ENCODE measurements around the gene SMCHD1. TPM values are rescaled to one million over a fixed set of nuclear protein-coding genes. Genes with fewer than 3 reads are reported as not detected.
A peak's percentile ranks its signal among the peaks of the same experiment; 100 is the strongest.

Gene SMCHD1
- total and polyA plus RNA-seq, 10 of the 15 experiments (the other 5 are each of a cell fraction or from before 2014, with no cell fraction given) = 6.0 to 110 (median 48.0) TPM

DNA sequence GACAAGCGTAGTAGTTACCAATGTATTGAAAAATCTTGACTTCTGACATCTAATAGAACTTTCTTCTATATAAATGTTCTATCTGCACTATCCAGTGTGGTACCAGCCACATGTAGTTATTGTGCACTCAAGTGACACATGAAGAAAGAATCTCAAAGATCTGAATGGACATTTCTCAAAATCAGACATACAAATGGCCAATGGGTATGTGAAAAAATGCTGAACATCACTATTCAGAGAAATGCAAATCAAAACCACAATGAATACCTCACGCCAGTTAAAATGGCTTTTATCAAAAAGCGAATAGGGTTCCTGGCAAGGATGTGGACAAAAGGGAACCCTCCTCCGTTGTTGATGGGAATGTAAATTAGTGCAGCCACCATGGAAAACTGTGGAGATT lies 37.5 kb upstream of the SMCHD1 start (continued):
- TF ChIP-seq NFYA (IDR thresholded peaks at IDR 0.05; ENCODE audit: borderline replicate concordance, low read depth, low read length) = no peak
- TF ChIP-seq, protein P1, sequence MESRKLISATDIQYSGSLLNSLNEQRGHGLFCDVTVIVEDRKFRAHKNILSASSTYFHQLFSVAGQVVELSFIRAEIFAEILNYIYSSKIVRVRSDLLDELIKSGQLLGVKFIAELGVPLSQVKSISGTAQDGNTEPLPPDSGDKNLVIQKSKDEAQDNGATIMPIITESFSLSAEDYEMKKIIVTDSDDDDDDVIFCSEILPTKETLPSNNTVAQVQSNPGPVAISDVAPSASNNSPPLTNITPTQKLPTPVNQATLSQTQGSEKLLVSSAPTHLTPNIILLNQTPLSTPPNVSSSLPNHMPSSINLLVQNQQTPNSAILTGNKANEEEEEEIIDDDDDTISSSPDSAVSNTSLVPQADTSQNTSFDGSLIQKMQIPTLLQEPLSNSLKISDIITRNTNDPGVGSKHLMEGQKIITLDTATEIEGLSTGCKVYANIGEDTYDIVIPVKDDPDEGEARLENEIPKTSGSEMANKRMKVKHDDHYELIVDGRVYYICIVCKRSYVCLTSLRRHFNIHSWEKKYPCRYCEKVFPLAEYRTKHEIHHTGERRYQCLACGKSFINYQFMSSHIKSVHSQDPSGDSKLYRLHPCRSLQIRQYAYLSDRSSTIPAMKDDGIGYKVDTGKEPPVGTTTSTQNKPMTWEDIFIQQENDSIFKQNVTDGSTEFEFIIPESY (IDR thresholded peaks at IDR 0.05) = no peak

DNA sequence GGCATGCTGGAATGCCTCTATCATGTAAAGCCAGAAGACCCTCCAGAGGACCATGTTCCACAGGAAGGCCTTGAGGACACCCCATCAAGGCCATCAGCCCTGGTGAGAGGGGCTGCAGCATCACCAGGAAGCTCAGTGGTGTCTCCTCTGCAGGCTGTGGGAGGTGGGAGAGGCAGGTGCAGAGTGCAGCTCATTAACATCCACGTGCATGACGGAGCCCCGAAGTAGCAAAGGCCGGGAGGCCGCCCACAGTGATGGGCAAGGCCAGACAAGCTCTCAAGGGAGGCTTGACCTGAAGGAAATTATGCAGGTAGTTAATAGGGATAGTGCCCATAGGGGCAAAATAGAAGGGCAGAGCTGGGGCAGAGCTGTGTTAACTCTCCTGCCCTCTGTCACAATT lies 30.3 kb upstream of the SMCHD1 start:
- no TSS peak for BruUV-seq (replicated peaks)
- no peak for TF ChIP-seq ATF7 (IDR thresholded peaks at IDR 0.05; ENCODE audit: low read depth)
- peak in 1 of 2 experiments; percentile 21; a peak in 1 of 4 replicates for TF ChIP-seq BHLHE40 (IDR thresholded peaks at IDR 0.05; ENCODE audit: borderline replicate concordance in 1 of 2, low read depth in 2 of 2, low read length in 1 of 2)
- no peak overlapping the region for H3K27ac ChIP-seq (ENCODE audit: control insufficient read depth, insufficient read depth)
- no peak for DNase-seq (ENCODE audit: low read depth, low spot score)
- no peaks in the 10 kb centered on the region for H4K20me1 ChIP-seq (ENCODE audit: control insufficient read depth, insufficient read depth)
- H3K4me1 ChIP-seq (ENCODE audit: control insufficient read depth, insufficient read depth, low read length) = no peaks in the 10 kb centered on the region
- H3K4me3 ChIP-seq = no peak overlapping the region
- H3K9ac ChIP-seq (ENCODE audit: control insufficient read depth, insufficient read depth, low read length) = no peak overlapping the region
- H3K36me3 ChIP-seq (ENCODE audit: control insufficient read depth in 2 of 2, insufficient read depth in 2 of 2, low read length in 1 of 2) = no peaks in the 10 kb centered on the region
- intact Hi-C loops (cut with micrococcal nuclease; ENCODE audit: unreplicated experiment) (no loop called here), in situ Hi-C loops (cut with MboI) (no loop called here)
- POLR2A ChIA-PET = no interaction called here
- CTCF ChIA-PET = interaction anchor here (0.8 kb wide), 1 partner anchor 19 kb away, joined by 3 read pairs; no protein-coding TSS in a partner anchor
- 60% methylated on average over 5 of the region's 5 CpGs for WGBS (ENCODE audit: insufficient coverage, insufficient replicate concordance, low lambda C conversion rate, missing lambda C conversion rate)
- no peaks in the 10 kb centered on the region for H3K27me3 ChIP-seq (replicated peaks in 1 of 2; ENCODE audit: control insufficient read depth in 2 of 2, insufficient read depth in 2 of 2, low read length in 1 of 2)
- RAD21 ChIA-PET (ENCODE audit: unreplicated experiment) = interaction anchor here (1.4 kb wide), 1 partner anchor 11 kb away, joined by 4 read pairs; no protein-coding TSS in a partner anchor
- no peaks in the 10 kb centered on the region for H3K9me3 ChIP-seq (replicated peaks; ENCODE audit: control insufficient read depth, insufficient read depth, low read length)
- ATAC-seq = no peak; the same call in 2 of the 3 replicates
- FAIRE-seq = no peak
- SMC1A ChIA-PET (ENCODE audit: uncharacterized antibody, unreplicated experiment) = interaction anchor here (0.6 to 1.0 kb wide), 3 partner anchors 10 to 14 kb away, joined by 3 to 5 read pairs (median 3); no protein-coding TSS in a partner anchor
- no peak overlapping the region for H3K4me2 ChIP-seq (ENCODE audit: control insufficient read depth, insufficient read depth)
- H2AFZ ChIP-seq (ENCODE audit: control insufficient read depth, low read depth, low read length) = peak overlapping the region; percentile 10; the same call in 1 of the 2 replicates
- H3K79me2 ChIP-seq (ENCODE audit: control insufficient read depth, insufficient read depth, low read length) = no peaks in the 10 kb centered on the region
